ENCODE results near the gene COL23A1.

DNA sequence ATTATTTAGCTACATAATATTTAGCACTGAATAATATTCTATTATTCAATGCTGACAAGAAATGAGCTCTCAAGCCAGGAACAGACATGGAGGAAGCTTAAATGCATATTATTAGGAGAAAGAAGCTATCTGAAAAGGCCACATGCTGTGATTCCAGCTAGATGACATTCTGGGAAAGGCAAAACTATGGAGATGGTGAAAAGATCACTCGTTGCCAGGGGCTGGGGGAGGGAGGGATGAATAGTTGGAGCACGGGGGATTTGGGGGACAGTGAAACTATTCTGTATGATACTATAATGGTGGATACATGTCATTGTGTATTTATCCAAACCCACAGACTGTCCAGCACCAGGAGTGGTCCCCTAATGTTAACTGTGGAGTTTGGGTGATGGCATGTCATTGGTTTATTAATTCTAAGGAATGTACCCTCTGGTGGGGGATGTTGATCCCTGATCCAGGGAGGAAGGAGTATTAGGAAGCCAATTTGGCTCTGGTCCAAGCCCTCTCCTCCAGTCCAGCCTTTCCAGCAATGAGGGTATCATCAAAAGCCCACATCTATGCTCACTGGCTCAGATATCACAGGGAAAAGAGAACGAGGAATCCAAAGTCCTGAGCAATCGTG, 162.5 kb downstream of the COL23A1 start:
- TF ChIP-seq, protein P1, sequence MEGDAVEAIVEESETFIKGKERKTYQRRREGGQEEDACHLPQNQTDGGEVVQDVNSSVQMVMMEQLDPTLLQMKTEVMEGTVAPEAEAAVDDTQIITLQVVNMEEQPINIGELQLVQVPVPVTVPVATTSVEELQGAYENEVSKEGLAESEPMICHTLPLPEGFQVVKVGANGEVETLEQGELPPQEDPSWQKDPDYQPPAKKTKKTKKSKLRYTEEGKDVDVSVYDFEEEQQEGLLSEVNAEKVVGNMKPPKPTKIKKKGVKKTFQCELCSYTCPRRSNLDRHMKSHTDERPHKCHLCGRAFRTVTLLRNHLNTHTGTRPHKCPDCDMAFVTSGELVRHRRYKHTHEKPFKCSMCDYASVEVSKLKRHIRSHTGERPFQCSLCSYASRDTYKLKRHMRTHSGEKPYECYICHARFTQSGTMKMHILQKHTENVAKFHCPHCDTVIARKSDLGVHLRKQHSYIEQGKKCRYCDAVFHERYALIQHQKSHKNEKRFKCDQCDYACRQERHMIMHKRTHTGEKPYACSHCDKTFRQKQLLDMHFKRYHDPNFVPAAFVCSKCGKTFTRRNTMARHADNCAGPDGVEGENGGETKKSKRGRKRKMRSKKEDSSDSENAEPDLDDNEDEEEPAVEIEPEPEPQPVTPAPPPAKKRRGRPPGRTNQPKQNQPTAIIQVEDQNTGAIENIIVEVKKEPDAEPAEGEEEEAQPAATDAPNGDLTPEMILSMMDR (IDR thresholded peaks at IDR 0.05), result no peak
- no peak for TF ChIP-seq EZH2 (IDR thresholded peaks at IDR 0.05; ENCODE audit: borderline replicate concordance, insufficient read depth, low read depth, low read length, poor library complexity, severe bottlenecking)

All from B cell (primary cell).